Stimulated activated CD4-positive, alpha-beta T cell treated with anti-CD3 and anti-CD28 coated beads, Interleukin-2, amount 100 ng/mL, for 24 hours (primary cell): ENCODE measurements around the gene CEMIP.
"Not testable (repeated sequence)": the region's sequence is repeated elsewhere in the genome, so short reads cannot be mapped to it uniquely, and the experiment has no call there.

Experiments
- DNase-seq, 2 donors: peaks; one replicate each; pipeline ENCODE4 v3.0.0-alpha.2; 2020

CEMIP gene

GRCh38 chr15:80937718-80938117, 158.5 kb downstream of the CEMIP start:
- DNase-seq, result no peak

GRCh38 chr15:80939216-80939615, 160.0 kb downstream of the CEMIP start:
- no peak for DNase-seq

DNA sequence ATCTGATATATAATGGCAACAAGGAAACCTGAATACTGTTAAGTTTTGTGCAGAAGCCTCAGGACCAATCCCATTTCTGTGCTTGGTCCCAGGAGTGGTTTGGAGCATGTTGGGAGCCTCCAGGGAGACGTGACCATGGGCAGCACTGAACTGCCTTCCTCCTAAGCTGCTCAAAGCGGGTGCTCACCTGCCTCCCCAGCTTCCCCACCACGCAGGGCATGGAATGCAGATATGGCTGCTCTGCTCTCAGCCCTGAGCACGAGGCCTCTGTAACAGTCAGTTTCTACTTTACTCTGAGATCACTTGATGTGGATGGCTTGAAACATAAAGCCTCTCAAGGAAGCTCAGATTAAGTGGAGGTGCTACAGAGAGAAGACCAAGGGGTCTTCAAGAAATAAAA, 161.2 kb downstream of the CEMIP start:
- DNase-seq, result no peak

DNA sequence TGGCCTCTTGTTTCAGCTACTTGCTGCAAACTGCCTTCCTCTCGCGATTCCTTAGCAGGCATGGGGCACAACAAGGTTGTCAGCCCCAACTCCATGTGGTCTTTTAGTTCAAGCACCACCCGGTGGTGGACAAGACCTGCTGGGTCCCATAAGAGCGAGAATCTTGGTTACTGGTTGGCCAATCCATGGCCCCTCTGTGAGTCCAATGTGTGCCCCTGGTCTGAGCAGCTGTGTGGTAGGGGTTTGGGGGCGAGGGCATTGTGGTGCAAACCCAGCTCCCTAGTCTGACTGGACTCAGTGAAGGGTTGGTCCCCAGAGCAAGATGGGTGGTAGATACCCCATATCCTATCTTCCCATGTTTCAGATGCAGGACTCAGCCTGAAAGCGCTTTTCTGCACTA, 161.7 kb downstream of the CEMIP start:
- DNase-seq, result no peak

DNA sequence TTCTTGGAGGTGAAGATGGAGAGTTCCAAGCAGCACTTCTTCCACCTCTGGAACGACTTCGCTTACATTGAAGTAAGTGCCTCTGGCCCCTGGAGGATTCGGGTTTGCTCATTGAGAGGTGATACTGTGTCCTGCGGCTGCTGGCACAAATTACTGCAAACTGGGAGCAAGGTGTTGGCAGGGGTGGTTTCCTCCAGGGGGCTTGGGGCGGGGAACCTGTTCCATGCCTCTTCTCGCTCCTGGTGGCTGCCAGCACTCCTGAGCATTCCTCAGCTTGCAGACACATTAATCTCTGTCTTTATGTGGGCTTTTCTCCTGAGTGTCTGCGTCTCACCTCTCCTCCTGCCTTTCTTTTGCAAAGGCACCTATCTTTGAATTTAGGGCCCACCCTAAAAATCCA, 163.1 kb downstream of the CEMIP start:
- DNase-seq, result no peak

DNA sequence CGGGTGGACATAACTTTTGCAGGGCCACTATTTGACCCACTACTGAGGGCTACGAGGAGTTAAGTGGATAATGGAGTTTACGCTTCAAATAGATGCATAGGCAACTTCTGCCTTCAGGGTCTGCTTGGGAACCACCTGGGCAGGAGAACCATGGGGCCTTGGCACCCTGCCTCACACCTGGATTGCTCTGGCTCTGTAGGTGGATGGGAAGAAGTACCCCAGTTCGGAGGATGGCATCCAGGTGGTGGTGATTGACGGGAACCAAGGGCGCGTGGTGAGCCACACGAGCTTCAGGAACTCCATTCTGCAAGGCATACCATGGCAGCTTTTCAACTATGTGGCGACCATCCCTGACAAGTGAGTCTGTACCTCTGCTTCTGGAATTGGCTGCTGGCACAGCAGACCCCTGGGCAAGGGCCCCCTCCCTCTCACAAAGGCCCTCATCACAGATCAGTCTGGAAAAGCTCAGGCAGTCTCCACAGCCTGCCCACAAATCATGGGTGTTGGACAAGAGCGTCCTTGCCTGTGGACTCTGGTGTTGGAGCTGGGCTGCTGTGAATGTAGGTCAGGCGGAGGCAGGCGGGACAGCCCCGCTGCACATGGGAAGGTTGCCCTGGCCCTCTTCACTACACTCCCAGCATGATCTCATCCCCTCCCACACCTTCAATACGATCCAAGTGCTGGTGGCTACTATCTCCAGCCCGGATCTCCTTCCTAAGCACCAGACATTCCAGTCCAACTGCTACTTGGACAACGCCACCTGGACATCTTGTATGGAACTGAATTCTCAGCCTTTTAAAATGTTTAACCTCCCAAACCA, 163.8 kb downstream of the CEMIP start:
- DNase-seq, result no peak

GRCh38 chr15:80944818-80945217, 165.6 kb downstream of the CEMIP start:
- DNase-seq, result no peak

GRCh38 chr15:80945605-80946004, 166.4 kb downstream of the CEMIP start:
- no peak for DNase-seq

DNA sequence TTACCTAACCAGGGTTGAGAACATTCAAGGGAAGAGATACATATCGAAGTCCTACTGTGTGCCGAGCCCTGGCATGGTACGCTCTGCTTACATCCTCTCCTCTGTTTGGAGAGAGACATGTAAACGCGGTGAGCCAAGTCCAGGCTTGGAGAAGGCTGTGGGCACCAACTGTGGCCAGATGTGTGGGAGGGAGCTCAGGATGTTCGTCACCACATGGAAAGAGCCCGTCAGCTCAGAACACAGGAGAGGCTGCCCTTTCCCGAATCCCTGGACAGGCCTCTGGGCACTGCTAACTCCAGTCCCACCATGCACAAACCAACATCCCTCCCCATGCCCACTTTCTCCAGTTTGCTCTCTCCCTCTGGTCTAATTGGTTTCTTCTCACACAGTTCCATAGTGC, 167.4 kb downstream of the CEMIP start:
- DNase-seq, result no peak

- no peak for DNase-seq
Observed at GRCh38 chr15:80948651-80949292, 169.6 kb downstream of the CEMIP start.

GRCh38 chr15:80949756-80950155, 170.6 kb downstream of the CEMIP start:
- no peak for DNase-seq

GRCh38 chr15:80950291-80951078, 171.3 kb downstream of the CEMIP start:
- no peak for DNase-seq

DNA sequence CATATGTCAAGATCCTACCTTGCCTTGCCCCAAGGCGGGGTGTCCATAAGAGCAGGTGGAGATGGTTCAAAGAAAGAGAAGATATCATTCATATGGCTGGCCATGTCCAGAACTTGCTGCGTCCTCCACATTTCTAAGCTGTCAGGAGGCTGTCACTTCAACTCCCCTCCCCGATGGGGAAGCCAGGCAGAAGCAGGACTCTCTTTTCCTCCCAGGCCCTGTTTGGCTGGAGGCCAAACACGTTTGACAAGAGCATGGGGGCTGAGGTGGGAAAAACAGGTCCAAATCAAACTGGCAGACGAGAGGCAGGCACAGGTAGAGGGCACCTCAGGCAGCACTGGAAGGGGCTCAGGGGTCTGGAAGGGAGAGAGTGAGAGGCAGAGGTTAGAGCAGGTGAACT, 172.8 kb downstream of the CEMIP start:
- no peak for DNase-seq

DNA sequence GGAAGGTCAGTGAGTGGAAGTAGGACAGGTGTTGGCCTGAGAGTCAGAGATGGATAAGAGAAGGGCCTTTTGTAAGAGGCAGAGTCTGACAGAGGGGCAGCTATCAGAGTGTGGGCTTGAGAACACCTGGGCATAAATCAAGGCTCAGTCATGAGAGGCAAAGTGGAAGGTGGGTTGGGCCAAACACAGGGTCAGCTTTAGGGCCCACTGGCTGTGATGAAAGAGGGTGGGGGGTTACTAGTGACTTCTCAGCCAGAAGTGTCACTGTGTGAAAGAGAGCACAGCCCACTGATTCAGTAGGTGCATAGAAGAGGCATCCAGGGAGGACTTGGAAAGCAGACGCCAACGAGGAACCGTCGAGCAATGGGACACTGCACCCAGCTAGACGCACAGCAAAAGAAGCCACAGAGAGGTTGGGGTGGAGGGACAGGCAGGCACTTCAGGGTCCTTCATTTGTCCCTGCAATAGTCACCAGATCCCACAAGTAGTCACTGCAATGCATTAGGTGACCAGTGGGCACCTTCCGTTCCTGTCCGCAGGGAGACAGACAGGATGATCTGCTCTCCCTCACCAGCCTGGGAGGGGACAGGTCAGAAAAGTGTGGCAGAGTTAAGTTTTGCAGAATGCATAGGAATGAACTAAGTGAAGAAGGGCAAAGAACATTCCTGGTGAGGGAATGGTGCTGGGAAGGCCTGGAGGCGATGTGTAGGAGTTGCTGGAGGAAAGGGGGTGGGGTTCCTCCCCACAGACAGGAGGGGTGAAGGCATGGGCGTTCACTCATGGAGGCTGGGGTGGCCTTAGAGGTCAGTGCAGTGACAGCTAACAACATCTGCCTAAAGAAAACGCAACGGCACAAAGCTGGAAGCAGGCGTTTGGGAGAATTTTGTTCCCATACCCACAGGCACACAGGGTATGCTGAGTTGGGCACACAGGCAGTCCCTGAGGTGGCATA, 174.1 kb downstream of the CEMIP start:
- no peak for DNase-seq

- DNase-seq, result no peak
Observed at GRCh38 chr15:80953953-80954778, 175.0 kb downstream of the CEMIP start.

DNA sequence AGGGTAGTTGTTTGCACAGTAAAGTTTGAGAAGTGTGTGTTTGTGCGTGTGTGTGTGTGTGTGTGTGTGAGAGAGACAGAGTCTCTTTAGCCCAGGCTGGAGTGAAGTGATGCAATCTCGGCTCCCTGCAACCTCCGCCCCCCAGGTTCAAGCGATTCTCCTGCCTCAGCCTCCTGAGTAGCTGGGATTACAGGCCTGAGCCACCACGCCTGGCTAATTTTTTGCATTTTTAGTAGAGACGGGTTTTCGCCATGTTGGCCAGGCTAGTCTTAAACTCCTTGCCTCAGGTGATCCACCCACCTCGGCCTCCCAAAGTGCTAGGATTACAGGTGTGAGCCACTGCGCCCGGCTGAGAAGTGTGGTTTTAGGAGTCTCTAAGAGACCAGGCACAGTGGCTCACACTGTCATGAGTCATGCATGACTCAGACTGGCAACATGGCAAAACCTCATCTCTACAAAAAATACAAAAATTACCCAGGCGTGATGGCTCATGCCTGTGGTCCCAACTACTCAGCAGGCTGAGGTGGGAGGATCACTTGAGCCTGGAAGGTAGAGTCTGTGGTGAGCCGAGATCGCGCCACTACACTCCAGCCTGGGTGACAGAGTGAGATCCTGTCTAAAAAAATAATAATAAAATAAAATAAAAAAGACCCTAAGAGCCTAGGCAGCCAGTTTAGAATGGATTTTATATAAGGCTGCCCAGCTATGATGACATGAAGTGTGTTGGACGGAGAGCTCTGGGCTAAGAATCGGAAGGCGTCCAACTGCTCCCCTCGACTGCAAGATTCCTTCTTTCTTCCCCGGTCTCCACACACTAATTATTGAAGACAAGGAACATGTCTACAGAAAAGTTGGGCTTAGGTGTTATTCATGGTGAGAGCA, 176.6 kb downstream of the CEMIP start:
- peak; percentile 60 to 67 for DNase-seq

GRCh38 chr15:80957556-80957955, 178.4 kb downstream of the CEMIP start:
- no peak for DNase-seq

DNA sequence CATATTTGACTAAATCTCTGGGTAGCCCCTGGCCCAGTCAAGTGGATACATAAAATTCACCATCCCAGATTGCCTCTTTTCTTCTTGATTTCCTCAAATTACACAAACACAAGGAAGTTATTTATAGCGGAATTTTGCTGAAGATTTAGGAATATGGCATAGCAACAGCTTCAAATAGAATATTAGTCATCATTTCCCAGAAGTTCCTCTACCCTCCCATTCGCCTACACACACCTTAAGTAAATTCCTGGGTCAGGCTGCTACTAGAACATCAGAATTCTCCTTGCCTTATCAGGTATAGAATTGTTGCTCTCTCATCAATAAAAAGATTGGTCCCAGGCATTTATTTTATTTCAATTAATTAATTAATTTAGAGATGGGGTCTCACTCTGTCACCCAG, 178.8 kb downstream of the CEMIP start:
- no peak for DNase-seq

GRCh38 chr15:80958818-80959495, 179.8 kb downstream of the CEMIP start:
- no peak for DNase-seq

DNA sequence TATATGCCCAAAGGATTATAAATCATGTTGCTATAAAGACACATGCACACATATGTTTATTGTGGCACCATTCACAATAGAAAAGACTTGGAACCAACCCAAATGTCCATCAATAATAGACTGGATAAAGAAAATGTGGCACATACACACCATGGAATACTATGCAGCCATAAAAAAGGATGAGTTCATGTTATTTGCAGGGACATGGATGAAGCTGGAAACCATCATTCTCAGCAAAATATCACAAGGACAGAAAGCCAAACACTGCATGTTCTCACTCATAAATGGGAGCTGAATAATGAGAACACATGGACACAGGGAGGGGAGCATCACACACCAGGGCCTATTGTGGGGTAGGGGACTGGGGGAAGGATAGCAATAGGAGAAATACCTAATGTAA, 186.3 kb downstream of the CEMIP start:
- DNase-seq, result not testable (repeated sequence)
